HUES6 (cell line): Measurements from ENCODE around the gene HOXA9.
A peak's percentile ranks its signal among the peaks of the same experiment; 100 is the strongest.

Source experiments
- H3K27ac ChIP-seq: 2 replicates; pipeline ENCODE4 v1.7.0; 2013; ENCODE audit warnings: low read depth, mild to moderate bottlenecking, low read length, inconsistent platforms
- H3K27me3 ChIP-seq: 2 replicates; pipeline ENCODE4 v1.6.1; 2013; ENCODE audit warnings: low read length; ENCODE audit not compliant: control insufficient read depth, insufficient read depth
- H3K36me3 ChIP-seq: 2 replicates; pipeline ENCODE4 v1.6.1; 2013; ENCODE audit warnings: low read length; ENCODE audit not compliant: control insufficient read depth, insufficient read depth
- H3K4me1 ChIP-seq: 2 replicates; pipeline ENCODE4 v1.6.1; 2013; ENCODE audit warnings: low read length; ENCODE audit not compliant: control insufficient read depth, insufficient read depth
- H3K4me3 ChIP-seq: 2 replicates; pipeline ENCODE4 v1.5.1; 2013; ENCODE audit warnings: low read depth, low read length
- H3K9ac ChIP-seq: one replicate; pipeline ENCODE4 v1.6.1; 2013; ENCODE audit warnings: mild to moderate bottlenecking, low read length
- H3K9me3 ChIP-seq: 2 replicates; pipeline ENCODE4 v1.6.1; 2013; ENCODE audit warnings: low read depth, low read length; ENCODE audit not compliant: control insufficient read depth, insufficient read depth

HOXA9 gene

DNA sequence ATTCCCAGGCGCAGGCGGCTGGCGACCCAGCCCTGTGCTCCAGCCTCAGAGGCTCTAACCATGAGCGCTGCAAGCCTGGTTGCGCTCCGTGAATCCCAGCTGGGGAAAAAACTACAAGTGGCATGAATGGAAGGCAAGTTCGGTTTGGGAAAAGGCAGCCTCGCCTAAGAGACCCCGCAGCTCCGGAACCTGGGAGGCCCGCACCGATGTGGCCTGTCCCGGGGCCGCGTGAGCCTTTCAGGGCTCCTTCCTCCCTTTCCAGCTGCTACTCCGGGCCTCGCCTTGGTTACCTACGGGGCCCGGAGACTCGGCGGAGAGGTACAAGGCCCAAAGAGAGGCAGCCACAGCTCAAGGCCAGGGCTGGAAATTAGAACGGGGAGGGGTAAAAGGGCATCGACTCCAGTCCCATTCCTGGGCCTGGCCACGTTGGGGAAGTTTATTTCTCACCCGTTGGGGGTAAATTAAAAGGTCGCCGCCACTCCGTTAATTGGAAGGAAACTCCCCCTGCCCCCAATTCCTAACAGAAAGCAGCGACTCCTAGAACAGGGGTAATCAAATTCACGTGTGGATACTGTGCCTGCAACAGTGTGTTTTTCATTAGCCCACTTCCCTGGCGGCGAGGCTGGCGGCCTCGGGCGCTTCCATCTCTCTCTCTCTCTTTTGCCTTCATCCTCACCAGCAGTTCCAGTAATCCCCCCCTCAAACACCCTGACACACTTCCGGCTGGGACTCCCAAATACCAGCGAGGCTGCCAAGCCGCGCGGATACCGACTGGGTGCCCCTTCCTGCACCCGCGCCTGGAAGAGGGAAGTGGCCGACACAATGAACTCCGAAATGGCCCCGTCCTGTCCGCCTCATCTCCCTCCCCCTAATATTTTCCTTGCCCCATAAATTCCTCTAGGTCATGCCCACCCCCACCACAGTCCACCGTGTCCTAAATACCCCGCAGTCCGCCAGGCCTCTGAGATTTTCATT lies 1.5 kb upstream of the HOXA9 start:
- H3K9ac ChIP-seq = peak overlapping the region; percentile 93
- no peak overlapping the region; the same call in 1 of the 2 replicates for H3K27ac ChIP-seq
- H3K4me3 ChIP-seq = peak overlapping the region; percentile 59
- peaks cover 100% of the 10 kb centered on the region for H3K27me3 ChIP-seq
- no peaks in the 10 kb centered on the region; the same call in 1 of the 2 replicates for H3K36me3 ChIP-seq
- peaks cover 26% of the 10 kb centered on the region for H3K4me1 ChIP-seq
- H3K9me3 ChIP-seq = no peaks in the 10 kb centered on the region

DNA sequence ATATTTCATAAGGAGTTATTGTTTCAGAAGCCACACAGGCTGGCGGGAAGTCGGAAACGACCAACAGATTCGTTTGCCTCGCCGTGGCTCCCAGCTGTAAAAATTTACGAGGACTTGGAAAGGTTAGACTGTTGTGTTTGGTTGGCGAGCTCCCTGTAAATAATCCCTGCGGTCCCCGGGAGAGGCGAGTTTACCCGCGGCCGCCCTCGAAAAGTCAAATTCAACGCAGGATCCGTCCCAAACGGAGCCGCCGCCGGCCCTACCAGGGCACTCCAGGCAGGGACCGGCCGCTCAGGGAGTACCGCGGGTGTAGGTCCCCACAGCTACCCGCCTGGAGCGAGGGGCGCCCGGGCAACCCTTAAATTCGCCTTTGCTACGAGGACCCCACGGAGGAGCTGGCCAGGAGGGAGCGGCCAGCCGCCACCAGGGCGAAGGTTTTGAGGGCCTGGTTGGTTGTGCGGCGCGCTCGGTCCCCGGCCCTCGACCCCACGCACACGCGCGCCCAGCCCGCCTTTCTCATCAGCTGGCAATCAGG lies 726 bp upstream of the HOXA9 start:
- Histone ChIP-seq H3K9ac (peak overlapping the region; percentile 93), H3K27ac (no peak overlapping the region), H3K9me3 (no peaks in the 10 kb centered on the region), H3K27me3 (peaks cover 100% of the 10 kb centered on the region), H3K36me3 (no peaks in the 10 kb centered on the region; the same call in 1 of the 2 replicates), H3K4me3 (peak overlapping the region; percentile 59), H3K4me1 (peaks cover 23% of the 10 kb centered on the region)

DNA sequence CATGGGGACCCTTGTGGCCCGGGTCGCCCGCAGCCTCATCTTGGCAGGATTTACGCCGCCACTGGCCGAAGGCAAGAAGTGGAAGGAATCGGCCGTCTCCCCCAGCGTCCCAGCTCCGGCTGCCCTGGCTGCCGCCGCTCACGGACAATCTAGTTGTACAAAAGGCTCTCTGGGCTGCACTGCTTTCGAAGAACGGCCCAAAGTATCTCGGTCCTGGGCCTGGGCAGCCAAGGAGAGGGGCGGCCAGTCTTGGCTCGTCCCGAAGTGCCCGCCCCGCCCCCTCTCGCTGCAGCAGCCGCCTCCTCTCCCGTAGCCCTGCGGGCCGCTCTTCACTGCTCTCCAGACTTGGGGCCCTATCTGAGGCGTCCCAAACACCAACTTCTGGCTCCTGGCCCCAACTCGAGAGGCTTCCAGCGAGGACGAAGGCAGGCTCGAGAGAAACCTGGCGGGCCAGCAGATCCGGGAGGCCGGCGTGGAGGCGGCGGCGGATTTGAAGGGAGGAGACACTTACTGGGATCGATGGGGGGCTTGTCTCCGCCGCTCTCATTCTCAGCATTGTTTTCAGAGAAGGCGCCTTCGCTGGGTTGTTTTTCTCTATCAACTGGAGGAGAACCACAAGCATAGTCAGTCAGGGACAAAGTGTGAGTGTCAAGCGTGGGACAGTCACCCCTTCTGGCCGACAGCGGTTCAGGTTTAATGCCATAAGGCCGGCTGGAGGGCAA lies 809 bp downstream of the HOXA9 start:
- Histone ChIP-seq H3K36me3 (no peaks in the 10 kb centered on the region; the same call in 1 of the 2 replicates), H3K4me1 (peaks cover 29% of the 10 kb centered on the region), H3K9me3 (no peaks in the 10 kb centered on the region), H3K4me3 (peak overlapping the region; percentile 59), H3K27me3 (peaks cover 100% of the 10 kb centered on the region), H3K9ac (peak overlapping the region; percentile 93), H3K27ac (no peak overlapping the region; the same call in 1 of the 2 replicates)

DNA sequence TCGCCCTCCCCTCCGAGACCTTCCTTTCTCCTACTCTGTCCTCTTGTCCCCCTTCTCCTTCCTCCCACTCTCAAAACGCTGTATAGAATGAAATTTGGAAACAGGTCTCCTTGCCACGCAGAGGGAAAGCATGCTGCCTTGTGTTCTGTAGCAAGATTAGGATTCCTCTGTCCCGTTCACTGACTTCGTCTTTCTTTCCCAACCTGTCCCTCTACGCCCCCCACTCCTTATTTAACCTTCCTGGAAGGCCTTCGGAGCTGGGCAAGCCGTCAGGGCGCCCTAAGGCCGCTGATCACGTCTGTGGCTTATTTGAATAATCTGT lies 1.3 kb downstream of the HOXA9 start:
- no peak overlapping the region; the same call in 1 of the 2 replicates for H3K27ac ChIP-seq
- H3K4me1 ChIP-seq = peaks cover 29% of the 10 kb centered on the region
- H3K36me3 ChIP-seq = no peaks in the 10 kb centered on the region; the same call in 1 of the 2 replicates
- no peaks in the 10 kb centered on the region for H3K9me3 ChIP-seq
- H3K4me3 ChIP-seq = peak overlapping the region; percentile 59
- H3K27me3 ChIP-seq = peaks cover 100% of the 10 kb centered on the region
- H3K9ac ChIP-seq = peak overlapping the region; percentile 93

DNA sequence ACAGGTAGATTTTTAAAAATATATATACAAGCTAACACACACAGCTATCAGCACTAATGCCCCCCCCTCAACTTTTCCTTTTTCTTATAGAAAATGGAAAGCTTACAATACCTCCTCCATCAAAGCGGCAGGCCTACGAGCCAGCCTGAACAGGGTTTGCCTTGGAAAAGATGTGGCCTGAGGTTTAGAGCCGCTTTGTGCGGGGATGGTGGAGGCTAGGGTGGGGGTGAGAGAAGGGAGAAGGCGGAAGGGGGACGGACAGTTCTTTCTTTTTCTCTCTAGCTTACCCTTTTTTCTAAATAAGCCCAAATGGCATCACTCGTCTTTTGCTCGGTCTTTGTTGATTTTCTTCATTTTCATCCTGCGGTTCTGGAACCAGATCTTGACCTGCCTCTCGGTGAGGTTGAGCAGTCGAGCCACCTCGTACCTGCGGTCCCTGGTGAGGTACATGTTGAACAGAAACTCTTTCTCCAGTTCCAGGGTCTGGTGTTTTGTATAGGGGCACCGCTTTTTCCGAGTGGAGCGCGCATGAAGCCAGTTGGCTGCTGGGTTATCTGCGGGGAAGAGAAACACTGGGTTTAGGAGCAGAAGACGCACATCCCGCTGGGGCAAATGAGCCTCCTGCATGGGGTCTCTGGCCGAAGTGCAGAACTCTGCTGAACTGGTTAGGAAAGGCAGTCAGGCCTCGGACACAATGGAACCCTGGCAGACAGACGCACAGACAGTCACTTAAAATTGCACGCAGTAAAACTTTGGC lies 1.9 kb downstream of the HOXA9 start:
- peaks cover 100% of the 10 kb centered on the region for H3K27me3 ChIP-seq
- peak overlapping the region; percentile 59; the same call in 1 of the 2 replicates for H3K4me3 ChIP-seq
- H3K9ac ChIP-seq = peak overlapping the region; percentile 93
- H3K4me1 ChIP-seq = peaks cover 29% of the 10 kb centered on the region
- no peak overlapping the region; the same call in 1 of the 2 replicates for H3K27ac ChIP-seq
- H3K9me3 ChIP-seq = no peaks in the 10 kb centered on the region
- no peaks in the 10 kb centered on the region; the same call in 1 of the 2 replicates for H3K36me3 ChIP-seq

DNA sequence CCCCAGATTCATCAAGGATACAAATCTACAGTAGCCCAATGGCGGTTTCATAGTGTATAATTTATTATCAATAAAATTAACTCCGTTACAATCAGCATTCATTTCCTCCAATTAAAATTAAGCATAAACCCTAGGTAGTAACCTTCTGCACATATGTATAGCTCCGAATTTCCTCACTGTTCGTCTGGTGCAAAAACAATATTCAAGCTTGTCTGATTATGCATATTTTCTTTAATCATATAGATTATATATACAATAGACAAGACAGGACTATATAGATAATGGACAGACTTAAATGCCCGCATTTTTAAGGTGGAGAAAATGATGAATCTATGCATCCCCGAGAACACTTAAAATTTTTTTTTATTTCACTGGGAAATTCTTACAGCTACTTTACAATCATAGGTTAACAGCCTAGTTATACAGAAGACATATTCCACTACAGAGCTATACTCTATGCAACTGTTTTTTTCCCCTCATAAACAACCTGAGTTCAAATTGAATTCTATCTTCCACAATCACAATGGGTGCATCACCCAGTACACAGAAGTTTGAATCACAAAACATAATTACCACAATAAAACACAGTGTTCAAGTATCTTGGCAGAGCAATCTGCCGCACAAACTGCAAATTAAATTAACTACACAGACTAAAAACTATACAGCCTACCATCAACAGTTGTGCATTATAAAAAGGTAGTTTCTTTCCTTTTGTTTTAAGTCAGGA lies 2.6 kb downstream of the HOXA9 start:
- Histone ChIP-seq H3K27ac (no peak overlapping the region), H3K9me3 (no peaks in the 10 kb centered on the region), H3K36me3 (no peaks in the 10 kb centered on the region; the same call in 1 of the 2 replicates), H3K4me3 (peak overlapping the region; percentile 59; the same call in 1 of the 2 replicates), H3K4me1 (peaks cover 29% of the 10 kb centered on the region), H3K27me3 (peaks cover 100% of the 10 kb centered on the region), H3K9ac (peak overlapping the region; percentile 93)

DNA sequence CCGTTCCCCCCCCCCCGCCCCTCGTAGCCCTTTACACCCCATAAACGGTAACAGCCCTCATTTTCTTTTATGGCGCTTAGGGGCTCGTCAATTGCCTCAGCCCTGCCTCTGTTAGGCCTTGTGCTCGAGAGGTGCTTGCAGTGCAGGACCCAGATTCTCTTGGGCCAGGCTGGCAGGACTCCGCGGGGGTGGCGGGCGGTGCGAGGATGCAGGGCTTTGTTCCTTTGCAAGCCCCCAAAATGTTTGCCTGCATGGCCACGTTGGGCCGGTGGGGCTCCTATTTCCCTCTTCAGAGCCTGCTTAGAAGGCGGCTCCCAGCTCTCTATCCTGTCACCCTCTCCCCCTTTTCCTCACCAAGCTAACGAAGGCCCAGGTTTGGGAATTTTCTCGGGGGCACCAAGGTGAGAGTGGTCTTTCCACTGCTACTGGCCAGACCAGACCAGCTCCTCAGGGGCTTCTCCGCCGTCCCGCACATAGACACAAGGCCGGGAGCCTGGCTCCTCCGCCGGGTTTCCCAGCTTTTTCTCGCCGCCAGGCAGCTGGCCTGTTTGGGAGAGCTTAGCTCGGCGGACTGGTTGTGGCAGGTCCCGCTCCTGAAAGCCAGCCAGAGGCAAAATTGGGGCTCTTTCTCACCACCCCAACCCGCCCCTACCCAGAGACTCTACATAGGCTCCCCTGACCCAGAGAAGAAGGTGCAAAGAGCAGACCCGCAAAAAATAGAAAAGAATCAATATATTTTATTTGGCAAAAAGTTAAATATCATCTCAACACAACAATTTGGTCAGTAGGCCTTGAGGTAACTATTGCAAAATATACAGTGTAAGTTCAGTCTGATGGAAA lies 3.4 kb downstream of the HOXA9 start:
- no peaks in the 10 kb centered on the region; the same call in 1 of the 2 replicates for H3K36me3 ChIP-seq
- H3K4me3 ChIP-seq = peak overlapping the region; percentile 59; the same call in 1 of the 2 replicates
- H3K9ac ChIP-seq = peak overlapping the region; percentile 93
- no peak overlapping the region for H3K27ac ChIP-seq
- H3K27me3 ChIP-seq = peaks cover 100% of the 10 kb centered on the region
- H3K4me1 ChIP-seq = peaks cover 28% of the 10 kb centered on the region
- H3K9me3 ChIP-seq = no peaks in the 10 kb centered on the region; the same call in 1 of the 2 replicates

DNA sequence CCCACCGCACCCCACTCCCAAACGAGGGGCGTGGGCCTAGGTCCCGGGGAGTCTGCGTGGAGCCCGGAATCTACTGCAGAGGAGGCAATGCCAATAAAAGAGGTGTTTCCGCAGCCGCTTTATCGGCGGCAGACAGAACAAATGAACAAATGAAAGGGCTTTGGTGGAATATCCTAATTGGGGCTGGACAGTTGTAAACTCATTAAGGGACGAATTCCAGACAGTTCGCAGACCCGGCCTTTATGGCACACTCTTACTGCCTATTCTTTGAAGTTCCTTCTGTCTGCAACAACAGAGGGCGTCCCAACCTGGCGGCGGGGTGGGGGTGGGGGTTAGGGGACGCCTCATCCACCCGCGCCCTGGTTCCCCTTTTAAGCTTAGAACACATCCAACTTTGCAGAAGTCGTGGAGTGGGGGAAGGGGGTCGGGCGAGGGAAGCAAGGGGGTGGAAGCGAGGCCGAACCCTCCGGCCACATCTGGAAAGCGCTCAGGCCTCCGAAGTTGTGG lies 4.1 kb downstream of the HOXA9 start:
- peaks cover 23% of the 10 kb centered on the region for H3K4me1 ChIP-seq
- no peak overlapping the region for H3K9ac ChIP-seq
- peak overlapping the region; percentile 66 for H3K4me3 ChIP-seq
- H3K27me3 ChIP-seq = peaks cover 100% of the 10 kb centered on the region
- no peaks in the 10 kb centered on the region; the same call in 1 of the 2 replicates for H3K9me3 ChIP-seq
- H3K27ac ChIP-seq = no peak overlapping the region
- H3K36me3 ChIP-seq = no peaks in the 10 kb centered on the region; the same call in 1 of the 2 replicates

DNA sequence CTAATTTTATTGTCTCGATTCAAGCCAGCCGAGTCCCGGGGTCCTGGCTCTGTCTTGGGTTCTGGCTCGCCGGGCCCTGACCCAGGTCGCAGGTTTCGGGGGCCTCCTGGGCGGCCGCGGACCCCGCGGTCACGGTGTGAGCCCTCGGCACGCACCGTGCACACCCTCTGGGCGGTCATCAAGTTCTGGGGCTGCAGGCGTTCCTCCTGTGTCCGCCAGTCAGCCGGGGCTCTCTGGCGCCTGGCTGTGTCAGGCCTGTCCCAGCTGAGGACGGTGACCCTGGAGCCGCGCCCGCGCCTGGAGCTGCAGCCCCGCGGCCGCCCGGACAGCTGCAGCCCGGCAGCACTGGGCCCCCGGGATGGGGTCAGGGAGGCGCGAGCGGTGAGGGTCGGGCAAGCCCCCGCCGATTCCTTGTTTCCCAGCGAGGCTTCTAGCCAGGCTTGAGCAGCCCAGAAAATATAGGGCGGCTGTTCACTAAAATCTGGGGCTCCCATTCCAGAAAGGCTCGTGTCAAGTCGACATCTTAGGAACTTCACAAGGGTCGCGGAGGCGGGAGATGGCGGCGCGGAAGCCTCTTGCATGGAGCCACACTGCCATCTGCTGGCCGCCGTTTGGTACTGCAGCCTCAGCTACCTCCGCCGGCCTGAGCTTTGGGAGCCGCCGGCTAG lies 4.7 kb downstream of the HOXA9 start:
- Histone ChIP-seq H3K9ac (peak overlapping the region; percentile 68), H3K9me3 (no peaks in the 10 kb centered on the region; the same call in 1 of the 2 replicates), H3K27me3 (peaks cover 100% of the 10 kb centered on the region), H3K36me3 (no peaks in the 10 kb centered on the region; the same call in 1 of the 2 replicates), H3K27ac (peak overlapping the region; percentile 49; the same call in 1 of the 2 replicates), H3K4me3 (peak overlapping the region; percentile 66), H3K4me1 (peaks cover 23% of the 10 kb centered on the region)
